Karpas-422 (cell line): ENCODE results near the gene DDI2. TPM values are rescaled to one million over a fixed set of nuclear protein-coding genes. Genes with fewer than 3 reads are reported as not detected.

Source experiments
- DNase-seq: peaks from one replicate; pipeline ENCODE4 v3.0.0-alpha.2; 2015
- H2AFZ ChIP-seq: fragments of 200-600 bp; sonication (generic); 2 replicates; pipeline ENCODE4 v1.6.1; 2014; ENCODE audit warnings: antibody characterized with exemption, low read length, mixed read lengths
- H3K27ac ChIP-seq: fragments of 200-600 bp; sonication (generic); 2 replicates; pipeline ENCODE4 v1.5.1; 2014; ENCODE audit warnings: mild to moderate bottlenecking, low read length, moderate library complexity
- H3K27me3 ChIP-seq: fragments of 200-600 bp; sonication (generic); 2 replicates; pipeline ENCODE4 v1.6.1; 2014; ENCODE audit warnings: low read length, mixed read lengths
- H3K36me3 ChIP-seq: fragments of 200-600 bp; sonication (generic); 2 replicates; pipeline ENCODE4 v1.6.1; 2014; ENCODE audit warnings: low read length, mixed read lengths; ENCODE audit not compliant: insufficient read depth
- H3K4me1 ChIP-seq: fragments of 200-600 bp; sonication (generic); 2 replicates; pipeline ENCODE4 v1.6.1; 2014; ENCODE audit warnings: mild to moderate bottlenecking, low read length, mixed read lengths
- H3K4me2 ChIP-seq: fragments of 200-600 bp; sonication (generic); 2 replicates; pipeline ENCODE4 v1.6.1; 2014; ENCODE audit warnings: low read length, low read depth, mild to moderate bottlenecking; ENCODE audit not compliant: poor library complexity, severe bottlenecking
- H3K4me3 ChIP-seq: fragments of 200-600 bp; sonication (generic); 2 replicates; pipeline ENCODE4 v1.5.1; 2014; ENCODE audit warnings: mild to moderate bottlenecking, antibody characterized with exemption, low read length, mixed read lengths
- H3K79me2 ChIP-seq: fragments of 200-600 bp; sonication (generic); 2 replicates; pipeline ENCODE4 v1.6.1; 2014; ENCODE audit warnings: mild to moderate bottlenecking, low read length, mixed read lengths
- H3K9ac ChIP-seq: fragments of 200-600 bp; sonication (generic); 2 replicates; pipeline ENCODE4 v1.6.0; 2014; ENCODE audit warnings: low read length
- H3K9me2 ChIP-seq: fragments of 200-600 bp; sonication (generic), shearing (Covaris generic); replicated peaks from 2 replicates; pipeline ENCODE4 v1.6.0; 2014; ENCODE audit warnings: mild to moderate bottlenecking, low read length, moderate library complexity; ENCODE audit not compliant: insufficient read depth
- H3K9me3 ChIP-seq: fragments of 300-700, 200-600 bp; sonication (generic); 2 replicates; pipeline ENCODE4 v1.6.1; 2014; ENCODE audit warnings: low read length, mixed read lengths
- H4K20me1 ChIP-seq: fragments of 200-600 bp; sonication (generic); 2 replicates; pipeline ENCODE4 v1.6.1; 2014; ENCODE audit warnings: mild to moderate bottlenecking, antibody characterized with exemption, low read length, low read depth; ENCODE audit not compliant: insufficient read depth
- total RNA-seq: library from RNA; depleted of rRNA; stranded (reverse); fragments of >200 nt; shearing (Covaris generic); gene quantifications from 2 replicates; pipeline ENCODE4 v1.2.3, GENCODE V29; 2014; ENCODE audit warnings: low replicate concordance

Gene DDI2
- total RNA-seq, 1 experiment from 2014 or later: 40.0 TPM

- H3K36me3 ChIP-seq: peaks cover 62% of the 10 kb centered on the region
Measured at GRCh38 chr1:15656464-15656863, 39.2 kb downstream of the DDI2 start.

DNA sequence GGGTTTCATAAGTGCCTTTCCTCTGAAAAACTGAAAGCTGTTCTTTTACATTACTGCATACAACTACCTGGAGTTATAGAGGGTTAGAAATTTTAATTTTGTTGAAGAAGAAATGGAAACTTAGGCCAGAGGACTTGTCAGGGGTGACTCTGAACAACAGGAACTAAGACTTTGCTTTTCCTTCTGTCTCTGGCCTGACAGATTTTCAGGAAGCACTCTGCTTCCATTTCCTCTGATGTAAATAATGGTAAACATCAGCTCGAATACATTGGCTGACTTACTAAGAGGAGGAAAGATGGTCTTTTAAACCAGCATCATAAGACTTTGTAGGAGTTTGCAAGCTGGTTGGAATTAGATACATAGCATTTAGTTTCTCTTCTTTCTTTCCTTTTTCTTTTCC, 39.8 kb downstream of the DDI2 start:
- Histone ChIP-seq H3K4me2 (no peak overlapping the region), H3K9me2 (no peaks in the 10 kb centered on the region), H4K20me1 (0 out of 2 replicates have a peak, but pooled peaks cover under 1% of the 10 kb centered on the region), H2AFZ (no peak overlapping the region), H3K36me3 (peaks cover 63% of the 10 kb centered on the region), H3K4me1 (no peaks in the 10 kb centered on the region), H3K9ac (no peak overlapping the region), H3K79me2 (peaks cover 8% of the 10 kb centered on the region), H3K9me3 (no peaks in the 10 kb centered on the region), H3K27ac (no peak overlapping the region), H3K4me3 (no peak overlapping the region), H3K27me3 (no peaks in the 10 kb centered on the region)
- no peak for DNase-seq

More at GRCh38 chr1:15656464-15656863, 39.2 kb downstream of the DDI2 start:
- Histone ChIP-seq H3K4me1 (no peaks in the 10 kb centered on the region), H3K4me2 (no peak overlapping the region), H2AFZ (no peak overlapping the region), H3K79me2 (peaks cover 8% of the 10 kb centered on the region), H3K9me2 (no peaks in the 10 kb centered on the region), H3K27ac (no peak overlapping the region), H3K9ac (no peak overlapping the region), H3K4me3 (no peak overlapping the region), H3K9me3 (no peaks in the 10 kb centered on the region), H4K20me1 (no peaks in the 10 kb centered on the region), H3K27me3 (no peaks in the 10 kb centered on the region)
- no peak for DNase-seq

GRCh38 chr1:15660151-15660550, 42.9 kb downstream of the DDI2 start:
- H3K9me3 ChIP-seq: no peaks in the 10 kb centered on the region
- no peaks in the 10 kb centered on the region for H3K27me3 ChIP-seq
- peaks cover 53% of the 10 kb centered on the region for H3K36me3 ChIP-seq
- no peak for DNase-seq
- H2AFZ ChIP-seq: no peak overlapping the region
- 0 out of 2 replicates have a peak, but pooled peaks cover 15% of the 10 kb centered on the region for H4K20me1 ChIP-seq
- H3K27ac ChIP-seq: no peak overlapping the region
- H3K9ac ChIP-seq: no peak overlapping the region
- H3K4me1 ChIP-seq: no peaks in the 10 kb centered on the region
- H3K79me2 ChIP-seq: peaks cover under 1% of the 10 kb centered on the region; the same call in 1 of the 2 replicates
- no peak overlapping the region for H3K4me3 ChIP-seq
- H3K9me2 ChIP-seq: no peaks in the 10 kb centered on the region
- no peak overlapping the region for H3K4me2 ChIP-seq

- Histone ChIP-seq H2AFZ (no peak overlapping the region), H3K27ac (no peak overlapping the region), H3K36me3 (peaks cover 39% of the 10 kb centered on the region), H3K79me2 (no peaks in the 10 kb centered on the region), H3K4me2 (no peak overlapping the region), H3K9me2 (no peaks in the 10 kb centered on the region), H3K4me1 (no peaks in the 10 kb centered on the region), H4K20me1 (0 out of 2 replicates have a peak, but pooled peaks cover 15% of the 10 kb centered on the region), H3K27me3 (no peaks in the 10 kb centered on the region), H3K4me3 (no peak overlapping the region), H3K9ac (no peak overlapping the region), H3K9me3 (no peaks in the 10 kb centered on the region)
- no peak for DNase-seq
Measured at GRCh38 chr1:15662477-15662876, 45.2 kb downstream of the DDI2 start.

DNA sequence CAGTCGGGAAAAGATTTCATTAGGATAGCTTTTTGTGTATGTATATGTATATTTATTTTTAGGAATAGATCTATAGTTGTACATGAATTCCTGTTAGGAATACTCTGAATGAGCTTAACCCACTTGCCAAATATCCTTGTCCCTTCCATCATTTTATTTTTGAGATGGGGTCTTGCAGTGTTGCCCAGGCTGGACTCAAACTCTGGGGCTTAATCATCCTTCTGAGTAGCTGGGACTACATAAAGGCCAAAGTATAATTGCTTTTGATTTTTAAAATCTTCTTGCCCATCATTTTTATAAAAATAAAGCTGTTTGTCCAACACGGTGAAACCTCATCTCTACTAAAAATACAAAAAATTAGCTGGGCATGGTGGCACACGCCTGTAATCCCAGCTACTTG, 46.7 kb downstream of the DDI2 start:
- Histone ChIP-seq H3K4me3 (no peak overlapping the region), H3K36me3 (peaks cover 37% of the 10 kb centered on the region), H3K4me1 (no peaks in the 10 kb centered on the region), H3K27me3 (no peaks in the 10 kb centered on the region), H3K9ac (no peak overlapping the region), H3K9me3 (no peaks in the 10 kb centered on the region), H2AFZ (no peak overlapping the region), H3K4me2 (no peak overlapping the region), H3K9me2 (no peaks in the 10 kb centered on the region), H3K79me2 (no peaks in the 10 kb centered on the region), H3K27ac (no peak overlapping the region), H4K20me1 (0 out of 2 replicates have a peak, but pooled peaks cover 15% of the 10 kb centered on the region)
- DNase-seq: no peak

GRCh38 chr1:15667362-15667761, 50.1 kb downstream of the DDI2 start:
- H4K20me1 ChIP-seq: 0 out of 2 replicates have a peak, but pooled peaks cover 10% of the 10 kb centered on the region
- no peak overlapping the region for H3K27ac ChIP-seq
- H3K4me1 ChIP-seq: no peaks in the 10 kb centered on the region
- no peak overlapping the region for H3K9ac ChIP-seq
- H3K4me3 ChIP-seq: no peak overlapping the region
- no peak overlapping the region for H2AFZ ChIP-seq
- DNase-seq: no peak
- no peaks in the 10 kb centered on the region for H3K27me3 ChIP-seq
- peaks cover 3% of the 10 kb centered on the region; the same call in 1 of the 2 replicates for H3K36me3 ChIP-seq
- H3K9me3 ChIP-seq: no peaks in the 10 kb centered on the region
- no peaks in the 10 kb centered on the region for H3K9me2 ChIP-seq
- H3K4me2 ChIP-seq: no peak overlapping the region
- no peaks in the 10 kb centered on the region for H3K79me2 ChIP-seq

GRCh38 chr1:15668089-15668754, 51.0 kb downstream of the DDI2 start:
- no peaks in the 10 kb centered on the region for H3K79me2 ChIP-seq
- H3K4me2 ChIP-seq: no peak overlapping the region
- DNase-seq: no peak
- no peaks in the 10 kb centered on the region for H3K9me2 ChIP-seq
- H3K4me3 ChIP-seq: no peak overlapping the region
- no peaks in the 10 kb centered on the region for H3K4me1 ChIP-seq
- H2AFZ ChIP-seq: no peak overlapping the region
- no peak overlapping the region for H3K27ac ChIP-seq
- no peak overlapping the region for H3K9ac ChIP-seq
- H3K27me3 ChIP-seq: no peaks in the 10 kb centered on the region
- 0 out of 2 replicates have a peak, but pooled peaks cover 8% of the 10 kb centered on the region for H4K20me1 ChIP-seq
- H3K9me3 ChIP-seq: no peaks in the 10 kb centered on the region
- H3K36me3 ChIP-seq: no peaks in the 10 kb centered on the region

- Histone ChIP-seq H3K9me2 (no peaks in the 10 kb centered on the region), H3K4me1 (no peaks in the 10 kb centered on the region), H3K9me3 (no peaks in the 10 kb centered on the region)
Measured at GRCh38 chr1:15669074-15669473, 51.8 kb downstream of the DDI2 start.

More at GRCh38 chr1:15669074-15669473, 51.8 kb downstream of the DDI2 start:
- no peaks in the 10 kb centered on the region for H3K79me2 ChIP-seq
- H3K4me2 ChIP-seq: no peak overlapping the region
- no peak overlapping the region for H3K27ac ChIP-seq
- no peaks in the 10 kb centered on the region for H3K36me3 ChIP-seq
- no peak overlapping the region for H3K4me3 ChIP-seq
- 0 out of 2 replicates have a peak, but pooled peaks cover 8% of the 10 kb centered on the region for H4K20me1 ChIP-seq
- H3K27me3 ChIP-seq: no peaks in the 10 kb centered on the region
- H3K9ac ChIP-seq: no peak overlapping the region
- H2AFZ ChIP-seq: no peak overlapping the region
- DNase-seq: no peak
